HepG2 (cell line): ENCODE data around the gene PTX4. TPM values are rescaled to one million over a fixed set of nuclear protein-coding genes. Genes with fewer than 3 reads are reported as not detected.

Experiments used
- CHCHD3 ChIP-seq: sonication (generic); formaldehyde crosslinking; IDR thresholded peaks from 2 replicates; pipeline ENCODE4 v1.8.0; 2022; ENCODE audit warnings: mild to moderate bottlenecking, missing genetic modification reagents, moderate library complexity
- HDAC2 ChIP-seq: sonication (generic); formaldehyde crosslinking; IDR thresholded peaks from 2 replicates; pipeline ENCODE4 v1.4.0; 2020; ENCODE audit warnings: missing genetic modification reagents
- HIVEP1 ChIP-seq: sonication (generic); formaldehyde crosslinking; IDR thresholded peaks from 2 replicates; pipeline ENCODE4 v1.4.0; 2020; ENCODE audit warnings: mild to moderate bottlenecking, missing genetic modification reagents
- KLF13 ChIP-seq: sonication (generic); formaldehyde crosslinking; IDR thresholded peaks from 2 replicates; pipeline ENCODE4 v1.4.0; 2020; ENCODE audit warnings: mild to moderate bottlenecking, missing genetic modification reagents
- MXI1 ChIP-seq: IDR thresholded peaks from 3 replicates; pipeline ENCODE4 v1.6.1; 2012; ENCODE audit warnings: low read depth, low read length, inconsistent platforms, borderline replicate concordance
- SMARCE1 ChIP-seq: fragments of 450-650 bp; IDR thresholded peaks from 2 replicates; pipeline ENCODE4 v1.6.1; 2017; ENCODE audit warnings: borderline replicate concordance
- SRY ChIP-seq: sonication (generic); formaldehyde crosslinking; IDR thresholded peaks from 2 replicates; pipeline ENCODE4 v1.8.0; 2022; ENCODE audit warnings: mild to moderate bottlenecking, missing genetic modification reagents
- TCF12 ChIP-seq, 2 experiments: fragments of 450-650 bp in 1 of 2; sonication (generic) in 1 of 2; formaldehyde crosslinking in 1 of 2; IDR thresholded peaks; 2 replicates each; pipeline versions ENCODE4 v1.6.1 to v1.8.0; 2017 to 2022; ENCODE audit warnings: antibody characterized with exemption in 1 of 2, mild to moderate bottlenecking in 1 of 2, missing genetic modification reagents in 1 of 2, moderate library complexity in 1 of 2
- TCF7 ChIP-seq: sonication (generic); IDR thresholded peaks from 2 replicates; pipeline ENCODE4 v1.6.1; 2016; ENCODE audit warnings: antibody characterized with exemption, low read depth
- U2AF2 ChIP-seq: fragments of 200-400 bp; formaldehyde crosslinking; IDR thresholded peaks from 2 replicates; pipeline ENCODE4 v1.6.1; 2017; ENCODE audit warnings: low read depth, mild to moderate bottlenecking, low read length
- ZNF180 ChIP-seq: sonication (generic); formaldehyde crosslinking; IDR thresholded peaks from 2 replicates; pipeline ENCODE4 v1.4.0; 2020; ENCODE audit warnings: low read depth, missing genetic modification reagents, borderline replicate concordance
- polyA plus RNA-seq, 8 experiments: library from polyadenylated mRNA; depleted of rRNA in 3 of 8; stranded (reverse) in 7 of 8; unstranded in 1 of 8; fragments of >200 nt; fragmentation: Illumina TruSeq in 4 of 8; extraction: Trizol in 4 of 8; gene quantifications; 2 replicates each; pipeline versions ENCODE4 v1.2.1 to v1.2.3, GENCODE V29; 2011 to 2016; ENCODE audit warnings: low read depth in 4 of 8, missing spikeins in 1 of 8, mixed read lengths in 1 of 8; ENCODE audit not compliant: insufficient read depth in 1 of 8
- total RNA-seq, 5 experiments: library from RNA; depleted of rRNA; stranded (reverse); fragments of >200 nt; fragmentation: Illumina TruSeq; extraction: Trizol; gene quantifications; 2 replicates each; pipeline ENCODE4 v1.2.3, GENCODE V29; 2016; ENCODE audit warnings: low read depth in 1 of 5
- TF ChIP-seq, protein P1 (sequence below): IDR thresholded peaks from 2 replicates; pipeline ENCODE4 v1.6.1; 2016; ENCODE audit warnings: missing biosample characterization, missing genetic modification reagents, low read depth
- TF ChIP-seq, protein P2 (sequence below): sonication (generic); formaldehyde crosslinking; conservative IDR thresholded peaks from 2 replicates; pipeline ENCODE4 v1.8.0; 2022; ENCODE audit warnings: low read depth, missing genetic modification reagents
- TF ChIP-seq, protein P3 (sequence below): sonication (generic); formaldehyde crosslinking; IDR thresholded peaks from 2 replicates; pipeline ENCODE4 v1.8.1; 2022; ENCODE audit warnings: low read depth, mild to moderate bottlenecking, missing genetic modification reagents
- TF ChIP-seq, protein P4 (sequence below): sonication (generic); formaldehyde crosslinking; IDR thresholded peaks from 2 replicates; pipeline ENCODE4 v1.8.1; 2023; ENCODE audit warnings: mild to moderate bottlenecking, missing genetic modification reagents
- TF ChIP-seq, protein P5 (sequence below): sonication (generic); formaldehyde crosslinking; IDR thresholded peaks from 2 replicates; pipeline ENCODE4 v1.8.1; 2023; ENCODE audit warnings: mild to moderate bottlenecking, missing genetic modification reagents, borderline replicate concordance
- TF ChIP-seq, protein P6 (sequence below): sonication (generic); formaldehyde crosslinking; IDR thresholded peaks from 2 replicates; pipeline ENCODE4 v1.5.0; 2020; ENCODE audit warnings: mild to moderate bottlenecking, missing genetic modification reagents, moderate library complexity
- TF ChIP-seq, protein P7 (sequence below): sonication (generic); formaldehyde crosslinking; IDR thresholded peaks from 2 replicates; pipeline ENCODE4 v1.5.1; 2020; ENCODE audit warnings: mild to moderate bottlenecking, missing genetic modification reagents, borderline replicate concordance

Gene PTX4
- total and polyA plus RNA-seq, 2 of the 13 experiments (the other 11 are each of a cell fraction or from before 2014, with no cell fraction given) = 0.04 TPM; not detected in 1

DNA sequence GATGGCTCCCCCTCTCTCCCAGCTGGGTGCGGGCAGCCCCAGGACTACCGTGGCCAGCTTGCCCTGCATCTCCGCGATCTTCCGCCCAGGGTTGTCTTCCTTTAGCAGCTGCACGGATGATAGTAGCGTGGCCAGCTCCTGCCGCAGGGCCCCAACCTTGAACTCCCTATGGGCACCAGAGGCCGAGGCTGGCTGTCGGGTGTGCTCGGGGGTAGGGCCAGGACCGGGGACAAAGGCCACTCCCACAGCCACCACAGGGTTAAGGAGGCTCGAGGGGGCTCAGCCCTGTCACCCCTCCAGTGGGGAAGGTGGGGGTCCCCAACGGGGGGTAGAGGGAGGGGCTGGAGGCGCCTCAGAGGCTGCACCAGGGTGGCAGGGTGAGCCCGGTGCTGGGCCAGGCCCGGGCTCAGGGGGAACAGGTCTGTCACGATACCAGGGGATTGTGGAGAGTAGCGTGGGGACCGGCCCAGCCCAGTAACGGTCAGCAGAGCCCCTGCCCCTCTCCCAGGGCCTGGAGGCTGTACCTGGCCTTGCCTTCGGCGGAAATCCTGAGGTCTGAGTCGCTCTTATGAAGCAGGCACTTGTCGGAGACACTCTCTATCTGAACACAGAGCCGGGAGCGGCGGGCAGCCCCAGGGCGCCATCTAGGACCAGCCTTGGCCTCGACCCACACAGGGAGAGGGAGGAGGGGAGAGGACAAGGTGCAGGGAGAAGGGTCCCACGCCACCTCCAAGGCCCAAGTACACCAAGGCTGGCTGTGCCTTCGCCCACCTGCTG, 52.6 kb downstream of the PTX4 start (continued):
- TF ChIP-seq CHCHD3 (CRISPR knock-in tag) = no peak
- TF ChIP-seq, protein P1, sequence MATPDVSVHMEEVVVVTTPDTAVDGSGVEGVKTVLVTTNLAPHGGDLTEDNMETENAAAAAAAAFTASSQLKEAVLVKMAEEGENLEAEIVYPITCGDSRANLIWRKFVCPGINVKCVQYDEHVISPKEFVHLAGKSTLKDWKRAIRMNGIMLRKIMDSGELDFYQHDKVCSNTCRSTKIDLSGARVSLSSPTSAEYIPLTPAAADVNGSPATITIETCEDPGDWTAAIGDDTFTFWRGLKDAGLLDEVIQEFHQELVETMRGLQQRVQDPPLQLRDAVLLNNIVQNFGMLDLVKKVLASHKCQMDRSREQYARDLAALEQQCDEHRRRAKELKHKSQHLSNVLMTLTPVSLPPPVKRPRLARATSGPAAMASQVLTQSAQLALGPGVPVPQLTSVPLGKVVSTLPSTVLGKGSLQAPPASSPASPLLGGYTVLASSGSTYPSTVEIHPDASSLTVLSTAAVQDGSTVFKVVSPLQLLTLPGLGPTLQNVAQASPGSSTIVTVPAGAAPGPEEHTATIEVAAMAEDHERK (CRISPR knock-in tag) = no peak
- no peak for TF ChIP-seq U2AF2
- TF ChIP-seq KLF13 (CRISPR knock-in tag) = 0 out of 2 replicates have a peak, but pooled peaks have one; percentile 21
- TF ChIP-seq, protein P2, sequence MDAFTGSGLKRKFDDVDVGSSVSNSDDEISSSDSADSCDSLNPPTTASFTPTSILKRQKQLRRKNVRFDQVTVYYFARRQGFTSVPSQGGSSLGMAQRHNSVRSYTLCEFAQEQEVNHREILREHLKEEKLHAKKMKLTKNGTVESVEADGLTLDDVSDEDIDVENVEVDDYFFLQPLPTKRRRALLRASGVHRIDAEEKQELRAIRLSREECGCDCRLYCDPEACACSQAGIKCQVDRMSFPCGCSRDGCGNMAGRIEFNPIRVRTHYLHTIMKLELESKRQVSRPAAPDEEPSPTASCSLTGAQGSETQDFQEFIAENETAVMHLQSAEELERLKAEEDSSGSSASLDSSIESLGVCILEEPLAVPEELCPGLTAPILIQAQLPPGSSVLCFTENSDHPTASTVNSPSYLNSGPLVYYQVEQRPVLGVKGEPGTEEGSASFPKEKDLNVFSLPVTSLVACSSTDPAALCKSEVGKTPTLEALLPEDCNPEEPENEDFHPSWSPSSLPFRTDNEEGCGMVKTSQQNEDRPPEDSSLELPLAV (CRISPR knock-in tag) = no peak
- TF ChIP-seq, protein P3, sequence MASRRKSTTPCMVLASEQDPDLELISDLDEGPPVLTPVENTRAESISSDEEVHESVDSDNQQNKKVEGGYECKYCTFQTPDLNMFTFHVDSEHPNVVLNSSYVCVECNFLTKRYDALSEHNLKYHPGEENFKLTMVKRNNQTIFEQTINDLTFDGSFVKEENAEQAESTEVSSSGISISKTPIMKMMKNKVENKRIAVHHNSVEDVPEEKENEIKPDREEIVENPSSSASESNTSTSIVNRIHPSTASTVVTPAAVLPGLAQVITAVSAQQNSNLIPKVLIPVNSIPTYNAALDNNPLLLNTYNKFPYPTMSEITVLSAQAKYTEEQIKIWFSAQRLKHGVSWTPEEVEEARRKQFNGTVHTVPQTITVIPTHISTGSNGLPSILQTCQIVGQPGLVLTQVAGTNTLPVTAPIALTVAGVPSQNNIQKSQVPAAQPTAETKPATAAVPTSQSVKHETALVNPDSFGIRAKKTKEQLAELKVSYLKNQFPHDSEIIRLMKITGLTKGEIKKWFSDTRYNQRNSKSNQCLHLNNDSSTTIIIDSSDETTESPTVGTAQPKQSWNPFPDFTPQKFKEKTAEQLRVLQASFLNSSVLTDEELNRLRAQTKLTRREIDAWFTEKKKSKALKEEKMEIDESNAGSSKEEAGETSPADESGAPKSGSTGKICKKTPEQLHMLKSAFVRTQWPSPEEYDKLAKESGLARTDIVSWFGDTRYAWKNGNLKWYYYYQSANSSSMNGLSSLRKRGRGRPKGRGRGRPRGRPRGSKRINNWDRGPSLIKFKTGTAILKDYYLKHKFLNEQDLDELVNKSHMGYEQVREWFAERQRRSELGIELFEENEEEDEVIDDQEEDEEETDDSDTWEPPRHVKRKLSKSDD (CRISPR knock-in tag) = no peak
- TF ChIP-seq, protein P4, sequence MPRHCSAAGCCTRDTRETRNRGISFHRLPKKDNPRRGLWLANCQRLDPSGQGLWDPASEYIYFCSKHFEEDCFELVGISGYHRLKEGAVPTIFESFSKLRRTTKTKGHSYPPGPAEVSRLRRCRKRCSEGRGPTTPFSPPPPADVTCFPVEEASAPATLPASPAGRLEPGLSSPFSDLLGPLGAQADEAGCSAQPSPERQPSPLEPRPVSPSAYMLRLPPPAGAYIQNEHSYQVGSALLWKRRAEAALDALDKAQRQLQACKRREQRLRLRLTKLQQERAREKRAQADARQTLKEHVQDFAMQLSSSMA (CRISPR knock-in tag) = peak; percentile 49; the same call in 1 of the 2 replicates
- no peak; the same call in 1 of the 2 replicates for TF ChIP-seq HIVEP1
- TF ChIP-seq, protein P5, sequence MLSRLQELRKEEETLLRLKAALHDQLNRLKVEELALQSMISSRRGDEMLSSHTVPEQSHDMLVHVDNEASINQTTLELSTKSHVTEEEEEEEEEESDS (CRISPR knock-in tag) = no peak
- TF ChIP-seq, protein P6, sequence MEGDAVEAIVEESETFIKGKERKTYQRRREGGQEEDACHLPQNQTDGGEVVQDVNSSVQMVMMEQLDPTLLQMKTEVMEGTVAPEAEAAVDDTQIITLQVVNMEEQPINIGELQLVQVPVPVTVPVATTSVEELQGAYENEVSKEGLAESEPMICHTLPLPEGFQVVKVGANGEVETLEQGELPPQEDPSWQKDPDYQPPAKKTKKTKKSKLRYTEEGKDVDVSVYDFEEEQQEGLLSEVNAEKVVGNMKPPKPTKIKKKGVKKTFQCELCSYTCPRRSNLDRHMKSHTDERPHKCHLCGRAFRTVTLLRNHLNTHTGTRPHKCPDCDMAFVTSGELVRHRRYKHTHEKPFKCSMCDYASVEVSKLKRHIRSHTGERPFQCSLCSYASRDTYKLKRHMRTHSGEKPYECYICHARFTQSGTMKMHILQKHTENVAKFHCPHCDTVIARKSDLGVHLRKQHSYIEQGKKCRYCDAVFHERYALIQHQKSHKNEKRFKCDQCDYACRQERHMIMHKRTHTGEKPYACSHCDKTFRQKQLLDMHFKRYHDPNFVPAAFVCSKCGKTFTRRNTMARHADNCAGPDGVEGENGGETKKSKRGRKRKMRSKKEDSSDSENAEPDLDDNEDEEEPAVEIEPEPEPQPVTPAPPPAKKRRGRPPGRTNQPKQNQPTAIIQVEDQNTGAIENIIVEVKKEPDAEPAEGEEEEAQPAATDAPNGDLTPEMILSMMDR (CRISPR knock-in tag) = peak; percentile 88
- 0 out of 2 replicates have a peak, but pooled peaks have one; percentile 23 for TF ChIP-seq HDAC2
- TF ChIP-seq TCF12 (IDR thresholded peaks at IDR 0.05) = no peak
- no peak for TF ChIP-seq TCF12 (CRISPR knock-in tag; IDR thresholded peaks at IDR 0.05)
- TF ChIP-seq SRY (CRISPR knock-in tag) = no peak
- no peak for TF ChIP-seq TCF7
- no peak for TF ChIP-seq ZNF180
- TF ChIP-seq, protein P7, sequence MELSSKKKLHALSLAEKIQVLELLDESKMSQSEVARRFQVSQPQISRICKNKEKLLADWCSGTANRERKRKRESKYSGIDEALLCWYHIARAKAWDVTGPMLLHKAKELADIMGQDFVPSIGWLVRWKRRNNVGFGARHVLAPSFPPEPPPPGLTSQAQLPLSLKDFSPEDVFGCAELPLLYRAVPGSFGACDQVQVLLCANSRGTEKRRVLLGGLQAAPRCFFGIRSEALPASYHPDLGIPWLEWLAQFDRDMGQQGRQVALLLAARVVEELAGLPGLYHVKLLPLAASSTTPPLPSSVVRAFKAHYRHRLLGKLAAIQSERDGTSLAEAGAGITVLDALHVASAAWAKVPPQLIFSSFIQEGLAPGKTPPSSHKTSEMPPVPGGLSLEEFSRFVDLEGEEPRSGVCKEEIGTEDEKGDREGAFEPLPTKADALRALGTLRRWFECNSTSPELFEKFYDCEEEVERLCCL (CRISPR knock-in tag) = no peak
- TF ChIP-seq MXI1 = no peak
- no peak for TF ChIP-seq SMARCE1
